Measurements from ENCODE around the gene IP6K1.
"Not testable (repeated sequence)": the region's sequence is repeated elsewhere in the genome, so short reads cannot be mapped to it uniquely, and the experiment has no call there.

Gene IP6K1

GRCh38 chr3:49688338-49689045, 97.8 kb downstream of the IP6K1 start:
- not testable (repeated sequence) for DNase-seq

- not testable (repeated sequence) for DNase-seq
Measured at GRCh38 chr3:49687424-49687795, 98.9 kb downstream of the IP6K1 start.

- not testable (repeated sequence) for DNase-seq
Measured at GRCh38 chr3:49686769-49687423, 99.4 kb downstream of the IP6K1 start.

- not testable (repeated sequence) for DNase-seq
Measured at GRCh38 chr3:49686346-49686745, 100.0 kb downstream of the IP6K1 start.

GRCh38 chr3:49685846-49686245, 100.5 kb downstream of the IP6K1 start:
- not testable (repeated sequence) for DNase-seq

GRCh38 chr3:49685103-49685502, 101.2 kb downstream of the IP6K1 start:
- DNase-seq: not testable (repeated sequence)

GRCh38 chr3:49684453-49684852, 101.9 kb downstream of the IP6K1 start:
- not testable (repeated sequence) for DNase-seq

- no peak for DNase-seq
Measured at GRCh38 chr3:49683162-49683561, 103.2 kb downstream of the IP6K1 start.

- DNase-seq: no peak
Measured at GRCh38 chr3:49681543-49681942, 104.8 kb downstream of the IP6K1 start.

- no peak for DNase-seq
Measured at GRCh38 chr3:49681232-49681522, 105.2 kb downstream of the IP6K1 start.

GRCh38 chr3:49680493-49681231, 105.7 kb downstream of the IP6K1 start:
- DNase-seq: no peak

GRCh38 chr3:49675912-49676311, 110.4 kb downstream of the IP6K1 start:
- DNase-seq: no peak

GRCh38 chr3:49674497-49674983, 111.8 kb downstream of the IP6K1 start:
- no peak for DNase-seq
